ENCODE data around the gene PLSCR4.
A peak's percentile ranks its signal among the peaks of the same experiment; 100 is the strongest.

PLSCR4 gene

GRCh38 chr3:146223401-146224373, 27.2 kb downstream of the PLSCR4 start:
- no peak overlapping the region for H3K4me3 ChIP-seq (ENCODE audit: low read depth, low read length)
- no peak for DNase-seq (ENCODE audit: low read depth)
- TF ChIP-seq, protein P1, sequence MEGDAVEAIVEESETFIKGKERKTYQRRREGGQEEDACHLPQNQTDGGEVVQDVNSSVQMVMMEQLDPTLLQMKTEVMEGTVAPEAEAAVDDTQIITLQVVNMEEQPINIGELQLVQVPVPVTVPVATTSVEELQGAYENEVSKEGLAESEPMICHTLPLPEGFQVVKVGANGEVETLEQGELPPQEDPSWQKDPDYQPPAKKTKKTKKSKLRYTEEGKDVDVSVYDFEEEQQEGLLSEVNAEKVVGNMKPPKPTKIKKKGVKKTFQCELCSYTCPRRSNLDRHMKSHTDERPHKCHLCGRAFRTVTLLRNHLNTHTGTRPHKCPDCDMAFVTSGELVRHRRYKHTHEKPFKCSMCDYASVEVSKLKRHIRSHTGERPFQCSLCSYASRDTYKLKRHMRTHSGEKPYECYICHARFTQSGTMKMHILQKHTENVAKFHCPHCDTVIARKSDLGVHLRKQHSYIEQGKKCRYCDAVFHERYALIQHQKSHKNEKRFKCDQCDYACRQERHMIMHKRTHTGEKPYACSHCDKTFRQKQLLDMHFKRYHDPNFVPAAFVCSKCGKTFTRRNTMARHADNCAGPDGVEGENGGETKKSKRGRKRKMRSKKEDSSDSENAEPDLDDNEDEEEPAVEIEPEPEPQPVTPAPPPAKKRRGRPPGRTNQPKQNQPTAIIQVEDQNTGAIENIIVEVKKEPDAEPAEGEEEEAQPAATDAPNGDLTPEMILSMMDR (IDR thresholded peaks at IDR 0.05; ENCODE audit: control insufficient read depth, extremely low read depth, insufficient read depth) = no peak

- TF ChIP-seq, protein P1 (IDR thresholded peaks at IDR 0.05; ENCODE audit: control insufficient read depth, extremely low read depth, insufficient read depth) = peak; percentile 11; the same call in 1 of the 2 replicates
- DNase-seq (ENCODE audit: low read depth) = no peak
- H3K4me3 ChIP-seq (ENCODE audit: low read depth, low read length) = no peak overlapping the region
These were observed 28.5 kb downstream of the PLSCR4 start for GRCh38 chr3:146222204-146223046.

GRCh38 chr3:146221276-146221675, 29.6 kb downstream of the PLSCR4 start:
- TF ChIP-seq, protein P1 (IDR thresholded peaks at IDR 0.05; ENCODE audit: control insufficient read depth, extremely low read depth, insufficient read depth) = no peak
- no peak overlapping the region for H3K4me3 ChIP-seq (ENCODE audit: low read depth, low read length)
- no peak for DNase-seq (ENCODE audit: low read depth)

- DNase-seq (ENCODE audit: low read depth) = no peak
- TF ChIP-seq, protein P1 (IDR thresholded peaks at IDR 0.05; ENCODE audit: control insufficient read depth, extremely low read depth, insufficient read depth) = peak; percentile 56
- H3K4me3 ChIP-seq (ENCODE audit: low read depth, low read length) = no peak overlapping the region
These were observed 31.7 kb downstream of the PLSCR4 start for GRCh38 chr3:146218880-146219866.

DNA sequence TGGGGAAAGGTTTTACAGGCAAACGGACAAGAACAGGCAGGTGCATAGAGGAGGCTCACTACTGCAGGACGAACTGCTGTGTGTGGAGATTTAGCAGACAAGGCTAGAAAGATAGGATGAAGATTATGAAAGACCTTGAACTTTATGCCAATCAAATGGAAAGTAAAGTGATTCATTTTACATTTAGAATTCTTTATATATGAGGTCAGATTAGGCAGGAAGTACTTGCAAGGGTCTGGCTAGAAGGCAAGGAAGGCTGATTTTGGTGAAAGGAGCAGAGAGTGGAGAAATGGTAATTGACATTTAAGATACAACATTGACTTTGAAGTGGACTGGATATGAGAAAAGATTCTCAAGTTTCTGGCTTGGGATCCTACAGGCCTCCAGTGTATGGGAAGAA, 33.6 kb downstream of the PLSCR4 start:
- TF ChIP-seq, protein P1 (IDR thresholded peaks at IDR 0.05; ENCODE audit: control insufficient read depth, extremely low read depth, insufficient read depth) = no peak
- DNase-seq (ENCODE audit: low read depth) = no peak
- no peak overlapping the region for H3K4me3 ChIP-seq (ENCODE audit: low read depth, low read length)

- TF ChIP-seq, protein P1 (IDR thresholded peaks at IDR 0.05; ENCODE audit: control insufficient read depth, extremely low read depth, insufficient read depth) = no peak
- DNase-seq (ENCODE audit: low read depth) = no peak
- H3K4me3 ChIP-seq (ENCODE audit: low read depth, low read length) = no peak overlapping the region
These were observed 36.4 kb downstream of the PLSCR4 start for GRCh38 chr3:146214493-146214892.
